SK-N-SH (cell line): ENCODE results near the gene KCNT1. TPM values are rescaled to one million over a fixed set of nuclear protein-coding genes. Genes with fewer than 3 reads are reported as not detected.

ENCODE experiments used
- CTCF ChIA-PET: fragments of 300-600, 350-600 bp; formaldehyde crosslinking; extraction: SDS; loops from one replicate; lab custom pipeline; 2021; lab: Yijun Ruan, JAX
- POLR2A ChIA-PET: fragments of 350-600 bp; sonication (Branson Sonifier 250); formaldehyde crosslinking; extraction: SDS; loops from one replicate; lab custom pipeline; 2020; ENCODE audit warnings: antibody characterized with exemption, inconsistent platforms; lab: Yijun Ruan, JAX
- DNase-seq: peaks from one replicate; pipeline ENCODE4 v3.0.0; 2012
- H2AFZ ChIP-seq: fragments of 200-600 bp; sonication (generic); 2 replicates; pipeline ENCODE4 v1.8.1; 2016; ENCODE audit warnings: antibody characterized with exemption, mild to moderate bottlenecking, low read depth
- H3F3A ChIP-seq: fragments of 200-600 bp; sonication (generic); replicated peaks from 2 replicates; pipeline ENCODE3; 2016; ENCODE audit warnings: antibody characterized with exemption, mild to moderate bottlenecking; ENCODE audit not compliant: insufficient read depth
- H3K27ac ChIP-seq, 2 experiments: fragments of 200-500 bp in 1 of 2; fragments of 200-600 bp in 1 of 2; sonication (Bioruptor generic) in 1 of 2; sonication (generic), shearing (Covaris generic) in 1 of 2; 2 replicates each; pipeline versions ENCODE4 v1.5.1 to v1.6.1; 2014 to 2016; ENCODE audit warnings: low read depth in 2 of 2, inconsistent platforms in 1 of 2, low read length in 1 of 2, mild to moderate bottlenecking in 1 of 2, mixed read lengths in 1 of 2
- H3K27me3 ChIP-seq: fragments of 200-600 bp; sonication (generic), shearing (Covaris generic); 2 replicates; pipeline ENCODE4 v1.6.1; 2016; ENCODE audit warnings: mixed run types; ENCODE audit not compliant: insufficient read depth
- H3K36me3 ChIP-seq, 2 experiments: fragments of 200-500 bp in 1 of 2; fragments of 200-600 bp in 1 of 2; sonication (Bioruptor generic) in 1 of 2; sonication (generic) in 1 of 2; replicated peaks in 1 of 2; 2 replicates each; pipeline versions ENCODE3 to v1.5.1; 2014 to 2016; ENCODE audit warnings: low read length in 1 of 2, mild to moderate bottlenecking in 1 of 2; ENCODE audit not compliant: insufficient read depth in 2 of 2, control insufficient read depth in 1 of 2
- H3K4me1 ChIP-seq, 2 experiments: fragments of 200-500 bp in 1 of 2; fragments of 200-600 bp in 1 of 2; sonication (Bioruptor generic) in 1 of 2; sonication (generic), shearing (Covaris generic) in 1 of 2; 2 replicates each; pipeline versions ENCODE4 v1.5.1 to v1.6.1; 2014 to 2016; ENCODE audit warnings: low read depth in 1 of 2, low read length in 1 of 2, mixed run types in 1 of 2; ENCODE audit not compliant: insufficient read depth in 2 of 2, control insufficient read depth in 1 of 2
- H3K4me2 ChIP-seq: fragments of 200-600 bp; sonication (generic), shearing (Covaris generic); 2 replicates; pipeline ENCODE4 v1.6.1; 2017; ENCODE audit warnings: mixed run types
- H3K4me3 ChIP-seq, 2 experiments: fragments of 200-500 bp in 1 of 2; fragments of 200-600 bp in 1 of 2; sonication (Bioruptor generic) in 1 of 2; sonication (generic), shearing (Covaris generic) in 1 of 2; 2 replicates each; pipeline versions ENCODE4 v1.5.1 to v1.8.1; 2014 to 2016; ENCODE audit warnings: low read depth in 2 of 2, inconsistent platforms in 1 of 2, low read length in 1 of 2, mild to moderate bottlenecking in 1 of 2, mixed read lengths in 1 of 2, moderate library complexity in 1 of 2
- H3K79me2 ChIP-seq: fragments of 200-600 bp; sonication (generic); 2 replicates; pipeline ENCODE4 v1.8.1; 2017; ENCODE audit warnings: mild to moderate bottlenecking; ENCODE audit not compliant: insufficient read depth
- H3K9ac ChIP-seq: fragments of 200-600 bp; sonication (generic); 2 replicates; pipeline ENCODE4 v1.6.1; 2017; ENCODE audit warnings: mixed run types
- H3K9me2 ChIP-seq: fragments of 200-600 bp; sonication (generic); 2 replicates; pipeline ENCODE4 v1.6.1; 2017; ENCODE audit warnings: mixed run types
- H3K9me3 ChIP-seq: fragments of 200-600 bp; sonication (generic); 2 replicates; pipeline ENCODE4 v1.6.1; 2017; ENCODE audit warnings: mixed run types, mild to moderate bottlenecking, moderate library complexity
- H4K20me1 ChIP-seq: fragments of 200-600 bp; sonication (generic); 2 replicates; pipeline ENCODE4 v1.6.1; 2017; ENCODE audit warnings: mild to moderate bottlenecking, mixed run types; ENCODE audit not compliant: insufficient read depth
- CHD2 ChIP-seq: fragments of 150-350 bp; IDR thresholded peaks from 2 replicates; pipeline ENCODE4 v1.6.1; 2018; ENCODE audit warnings: low read length; ENCODE audit not compliant: partially characterized antibody
- EP300 ChIP-seq, 2 experiments: IDR thresholded peaks; 2 replicates each; pipeline versions ENCODE4 v1.4.0 to v1.6.1; 2012; ENCODE audit warnings: borderline replicate concordance in 1 of 2, low read depth in 1 of 2, low read length in 1 of 2
- FOSL2 ChIP-seq: IDR thresholded peaks from 2 replicates; pipeline ENCODE4 v1.4.0; 2012; ENCODE audit warnings: low read depth, mild to moderate bottlenecking, moderate library complexity, borderline replicate concordance
- FOXJ3 ChIP-seq: sonication (generic); formaldehyde crosslinking; IDR thresholded peaks from 2 replicates; pipeline ENCODE4 v1.5.1; 2020; ENCODE audit warnings: mild to moderate bottlenecking, missing genetic modification reagents
- FOXM1 ChIP-seq: IDR thresholded peaks from 2 replicates; pipeline ENCODE4 v1.4.0; 2012; ENCODE audit warnings: low read depth, mild to moderate bottlenecking
- GATA2 ChIP-seq: sonication (generic); formaldehyde crosslinking; IDR thresholded peaks from 2 replicates; pipeline ENCODE4 v1.5.0; 2020; ENCODE audit warnings: mild to moderate bottlenecking, missing genetic modification reagents
- MEF2A ChIP-seq: IDR thresholded peaks from 2 replicates; pipeline ENCODE4 v1.4.0; 2012; ENCODE audit warnings: low read depth, borderline replicate concordance
- MXI1 ChIP-seq: IDR thresholded peaks from 2 replicates; pipeline ENCODE4 v1.6.1; 2012; ENCODE audit warnings: mild to moderate bottlenecking, low read depth, low read length, improper control_type of control experiment
- PBX3 ChIP-seq: IDR thresholded peaks from 2 replicates; pipeline ENCODE4; 2012
- SIN3A ChIP-seq: IDR thresholded peaks from 2 replicates; pipeline ENCODE4 v1.6.1; 2012; ENCODE audit warnings: low read depth, mild to moderate bottlenecking, low read length, moderate library complexity, borderline replicate concordance
- SMC3 ChIP-seq: IDR thresholded peaks from 2 replicates; pipeline ENCODE4 v1.6.1; 2012; ENCODE audit warnings: low read depth, low read length, improper control_type of control experiment
- TCF12 ChIP-seq: IDR thresholded peaks from 2 replicates; pipeline ENCODE4 v1.4.0; 2012
- TEAD4 ChIP-seq: IDR thresholded peaks from 2 replicates; pipeline ENCODE4 v1.4.0; 2012; ENCODE audit warnings: mild to moderate bottlenecking, borderline replicate concordance; ENCODE audit not compliant: insufficient read depth
- ZBTB33 ChIP-seq: IDR thresholded peaks from 2 replicates; pipeline ENCODE4 v1.4.0; 2012; ENCODE audit warnings: low read depth, borderline replicate concordance
- WGBS: methylation state at CpG from one replicate; pipeline ENCODE4 v1.1.6; 2017; ENCODE audit warnings: low lambda C conversion rate; 5-methylcytosine and 5-hydroxymethylcytosine counted together
- polyA plus RNA-seq, 3 experiments: library from polyadenylated mRNA; depleted of rRNA; stranded (reverse); fragments of >200 nt; gene quantifications; 2 replicates each; pipeline ENCODE4 v1.2.3, GENCODE V29; 2012

KCNT1 gene
- polyA plus RNA-seq, 1 of the 3 experiments (the other 2 are of a cell fraction): 0.08 TPM

DNA sequence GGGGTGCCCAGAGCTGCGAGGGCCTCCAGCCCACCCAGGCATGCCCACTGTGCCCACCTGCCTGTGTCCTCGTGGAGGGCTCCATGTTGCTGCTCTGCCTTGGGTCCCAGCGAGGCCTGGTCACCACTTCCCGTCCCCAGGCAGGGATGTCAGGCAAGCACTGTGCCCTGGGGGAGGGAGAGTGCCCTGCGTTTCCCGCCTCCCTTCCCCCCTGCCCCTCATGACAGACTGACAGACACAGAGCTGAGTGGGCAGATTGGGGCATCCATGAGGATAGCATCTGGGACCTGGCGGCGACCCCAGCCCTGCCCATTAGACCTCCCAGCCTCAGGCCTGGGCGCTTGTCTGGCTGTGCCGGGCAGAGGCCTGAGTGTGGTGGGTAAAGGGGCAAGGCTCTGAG is 56.9 kb downstream of the KCNT1 start (continued):
- TF ChIP-seq PBX3 (no peak), MEF2A (no peak), SIN3A (no peak), EP300 (IDR thresholded peaks at IDR 0.05; ENCODE audit: borderline replicate concordance in 1 of 2, low read depth in 1 of 2, low read length in 1 of 2) (no peak), CHD2 (no peak)

DNA sequence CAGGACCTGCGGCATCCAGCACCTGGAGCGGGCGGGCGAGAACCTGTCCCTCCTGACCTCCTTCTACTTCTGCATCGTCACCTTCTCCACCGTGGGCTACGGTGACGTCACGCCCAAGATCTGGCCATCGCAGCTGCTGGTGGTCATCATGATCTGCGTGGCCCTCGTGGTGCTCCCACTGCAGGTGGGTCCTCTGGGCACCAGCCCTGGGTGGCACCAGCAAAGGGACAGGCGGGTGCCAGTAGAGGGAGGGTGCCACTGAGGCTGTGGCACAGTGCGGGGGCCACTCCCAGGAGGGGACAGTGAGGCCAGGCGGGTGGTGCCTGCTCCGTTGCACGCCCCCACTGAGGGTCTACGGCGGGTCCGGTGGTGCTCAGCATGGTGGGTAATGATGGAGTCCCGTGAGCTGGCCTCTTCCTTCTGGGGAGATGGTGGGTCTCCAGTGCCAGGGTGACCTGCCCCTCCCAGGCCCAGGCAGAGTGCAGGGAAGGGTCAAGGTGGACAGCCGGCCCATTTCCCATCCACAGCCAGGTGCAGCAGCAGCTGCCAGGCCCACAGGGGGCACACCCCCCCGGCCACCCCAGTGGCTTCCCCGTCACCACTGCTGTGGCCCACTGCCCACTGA is 57.8 kb downstream of the KCNT1 start:
- H3F3A ChIP-seq: no peaks in the 10 kb centered on the region
- no peaks in the 10 kb centered on the region for H3K36me3 ChIP-seq
- WGBS: 76% methylated on average over 10 of the region's 24 CpGs
- CTCF ChIA-PET: no interaction called here
- no peak overlapping the region for H3K9ac ChIP-seq
- no peaks in the 10 kb centered on the region for H3K27me3 ChIP-seq
- H3K4me1 ChIP-seq: no peaks in the 10 kb centered on the region; a peak in 1 of 4 replicates
- no peak overlapping the region for H2AFZ ChIP-seq
- TF ChIP-seq SMC3 (no peak), ZBTB33 (no peak), FOSL2 (no peak), FOXJ3 (CRISPR knock-in tag) (no peak), TCF12 (no peak), MXI1 (no peak), MEF2A (no peak), TEAD4 (no peak), FOXM1 (no peak), GATA2 (CRISPR knock-in tag) (no peak)
- TF ChIP-seq, all 33 proteins: peak for 0
- Histone ChIP-seq H3K4me3 (no peak overlapping the region), H3K9me3 (no peaks in the 10 kb centered on the region), H4K20me1 (no peaks in the 10 kb centered on the region), H3K79me2 (no peaks in the 10 kb centered on the region), H3K4me2 (no peak overlapping the region), H3K9me2 (no peaks in the 10 kb centered on the region), H3K27ac (no peak overlapping the region)
- POLR2A ChIA-PET: no interaction called here
- DNase-seq: no peak
